Lung microvascular endothelial cell (primary cell): ENCODE results near the gene CD209. TPM values are rescaled to one million over a fixed set of nuclear protein-coding genes. Genes with fewer than 3 reads are reported as not detected.
A peak's percentile ranks its signal among the peaks of the same experiment; 100 is the strongest.
"Not testable (repeated sequence)": the region's sequence is repeated elsewhere in the genome, so short reads cannot be mapped to it uniquely, and the experiment has no call there.

Source experiments
- DNase-seq, 2 donors: peaks; one replicate each; pipeline versions ENCODE4 v3.0.0 to v3.0.0-alpha.2; 2010; ENCODE audit warnings: low read depth in 2 of 2
- total RNA-seq: library from RNA; depleted of rRNA; stranded (reverse); fragments of >200 nt; gene quantifications from 2 replicates; pipeline ENCODE4 v1.2.1, GENCODE V29; 2014

Gene CD209
- not detected in 2 replicates for total RNA-seq

DNA sequence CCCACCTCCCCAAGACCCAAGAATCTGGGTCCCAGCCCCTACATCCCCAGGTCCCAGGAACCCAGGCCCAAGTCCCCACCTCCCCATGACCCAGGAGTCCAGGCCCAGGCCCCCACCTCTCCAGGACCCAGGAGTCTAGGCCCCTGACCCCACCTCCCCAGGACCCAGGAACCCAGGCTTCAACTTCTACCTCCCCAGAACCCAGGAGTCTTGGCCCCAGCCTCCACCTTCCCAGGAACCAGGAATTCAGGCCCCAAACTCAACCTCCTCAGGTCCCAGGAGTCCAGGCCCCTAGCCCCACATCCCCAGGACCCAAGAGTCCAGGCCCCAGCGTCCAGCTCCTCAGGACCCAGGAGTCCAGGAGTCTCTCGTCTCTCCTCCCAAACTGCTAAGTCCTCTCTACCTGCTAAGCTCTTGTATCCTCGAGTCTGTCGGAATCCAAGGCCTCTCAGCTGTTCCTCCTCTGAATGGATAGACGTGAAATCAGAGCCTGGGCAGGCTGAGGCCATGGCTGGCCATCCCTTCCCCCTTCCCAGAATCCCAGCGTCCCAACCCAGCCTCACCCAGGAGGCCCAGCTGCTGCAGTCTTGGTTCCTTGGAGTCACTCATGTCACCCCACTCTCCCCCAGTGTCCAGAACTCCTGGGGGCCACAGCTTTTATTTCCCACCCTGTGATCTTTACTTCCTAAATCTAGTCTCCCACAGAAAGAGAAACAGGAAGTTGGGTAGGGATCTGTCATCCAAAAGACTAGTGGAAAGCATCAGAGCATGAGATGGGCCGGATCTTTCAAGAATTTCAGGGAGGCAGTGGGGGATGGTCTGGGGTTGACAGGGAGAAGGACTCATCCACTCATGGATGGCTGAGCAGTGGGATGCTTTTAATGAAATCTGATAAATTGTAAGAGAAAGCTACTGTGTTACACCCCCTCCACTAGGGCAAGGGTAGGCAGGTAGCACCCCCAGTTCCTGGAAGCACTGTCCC is at the start of gene CD209:
TSS of gene CD209 (minus strand) at position 632 of the 982 bp plus-strand sequence. CDS start at position 609, 23 bp downstream.
- DNase-seq: no peak

DNA sequence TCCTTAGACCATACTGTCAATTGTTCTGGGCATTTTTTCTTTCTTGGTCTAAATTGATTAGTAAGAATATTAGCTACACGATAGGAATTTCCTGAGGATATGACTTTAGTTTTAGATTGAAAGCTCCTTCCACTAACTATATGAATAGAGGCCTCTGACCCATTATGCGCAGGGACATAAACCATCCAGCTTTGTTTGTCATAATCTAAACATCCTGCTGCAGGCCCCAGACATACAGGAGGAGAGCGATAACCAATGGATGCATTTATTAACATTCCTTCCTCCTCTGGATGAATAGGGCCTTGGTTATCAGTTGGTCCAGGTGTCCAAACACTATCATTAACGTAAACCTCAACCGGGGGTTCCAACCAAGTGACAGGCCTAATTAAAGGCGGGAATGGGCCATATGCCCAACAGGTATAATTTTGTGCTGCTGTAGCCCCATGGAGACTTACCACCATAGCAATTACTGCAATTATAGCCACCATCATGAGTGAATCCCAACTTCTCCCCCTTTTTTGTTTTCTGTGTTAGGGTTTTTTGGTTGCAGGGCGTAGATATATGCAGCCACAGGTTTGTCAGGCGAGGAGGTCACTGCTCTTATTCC is 48.3 kb upstream of the CD209 start:
- peak; percentile 4 to 91 for DNase-seq

DNA sequence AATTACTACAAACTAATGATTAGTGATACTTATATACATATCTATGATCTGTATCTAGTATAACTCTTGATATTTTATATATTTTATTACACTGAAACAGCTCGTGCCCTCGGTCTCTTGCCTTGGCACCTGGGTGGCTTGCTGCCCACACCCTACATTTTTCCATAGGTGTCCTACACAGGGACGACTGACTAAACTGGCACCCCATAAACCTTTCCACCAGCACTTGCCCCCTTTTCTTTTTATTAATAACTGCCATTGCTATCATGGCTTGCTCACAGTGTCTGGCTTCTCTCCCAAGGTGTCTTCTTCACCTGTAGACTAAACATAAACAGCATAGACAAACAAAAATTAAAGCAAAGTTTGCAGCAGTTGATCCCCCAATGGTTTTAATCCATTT is 46.2 kb upstream of the CD209 start:
- no peak for DNase-seq

DNA sequence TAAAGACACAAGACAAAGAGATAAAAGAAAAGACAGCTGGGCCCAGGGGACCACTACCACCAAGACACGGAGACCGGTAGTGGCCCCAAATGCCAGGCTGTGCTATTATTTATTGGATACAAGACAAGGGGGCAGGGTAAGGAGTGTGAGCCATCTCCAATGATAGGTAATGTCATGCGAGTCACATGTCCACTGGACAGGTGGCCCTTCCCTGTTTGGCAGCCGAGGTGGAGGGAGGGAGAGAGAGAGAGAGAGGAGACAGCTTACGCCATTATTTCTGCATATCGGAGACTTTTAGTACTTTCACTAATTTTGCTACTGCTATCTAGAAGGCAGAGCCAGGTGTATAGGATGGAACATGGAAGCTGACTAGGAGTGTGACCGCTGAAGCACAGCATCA is 45.4 kb upstream of the CD209 start:
- DNase-seq: not testable (repeated sequence)

DNA sequence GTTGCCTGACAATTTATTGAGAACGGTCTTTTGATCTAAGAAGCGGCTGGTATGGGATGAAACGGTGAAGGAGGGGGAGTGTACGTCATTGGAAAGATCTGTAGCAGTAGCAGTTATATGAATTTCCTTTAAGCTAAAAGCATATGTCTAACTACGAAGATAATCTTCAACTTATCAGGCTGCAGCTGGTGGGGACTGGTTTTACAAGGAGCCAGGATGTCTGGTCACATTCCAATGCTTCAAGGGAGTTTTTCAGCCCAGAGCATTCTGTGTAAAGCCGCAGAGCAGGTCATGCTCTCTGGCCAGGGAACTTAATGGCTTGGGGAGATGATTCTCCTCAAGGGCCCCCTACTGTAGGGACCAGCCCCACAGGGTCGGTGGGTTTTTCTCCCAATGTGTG is 44.9 kb upstream of the CD209 start:
- DNase-seq: peak in 1 of 2 donors; percentile 15

- DNase-seq: no peak
These were observed 43.1 kb upstream of the CD209 start for GRCh38 chr19:7790416-7790815.

GRCh38 chr19:7789447-7789846 is 42.1 kb upstream of the CD209 start:
- no peak for DNase-seq

DNA sequence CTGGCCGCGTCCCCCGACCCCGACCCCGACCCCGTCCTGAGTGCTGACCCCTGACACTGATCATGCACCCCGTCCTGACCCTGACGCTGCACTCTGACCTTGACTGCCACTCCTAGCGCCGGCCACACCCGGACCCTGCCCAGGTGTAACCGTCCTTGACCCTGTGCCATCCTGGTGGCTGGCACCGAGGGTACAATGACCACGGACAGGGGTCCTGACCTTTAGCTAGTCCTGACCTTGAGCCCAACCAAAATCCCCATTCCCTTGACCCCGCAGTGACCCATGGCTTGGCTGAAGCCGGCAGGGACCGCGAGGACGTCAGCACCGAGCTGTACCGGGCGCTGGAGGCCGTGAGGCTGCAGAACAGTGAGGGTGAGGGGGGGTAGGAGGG is 41.6 kb upstream of the CD209 start:
- no peak for DNase-seq

DNA sequence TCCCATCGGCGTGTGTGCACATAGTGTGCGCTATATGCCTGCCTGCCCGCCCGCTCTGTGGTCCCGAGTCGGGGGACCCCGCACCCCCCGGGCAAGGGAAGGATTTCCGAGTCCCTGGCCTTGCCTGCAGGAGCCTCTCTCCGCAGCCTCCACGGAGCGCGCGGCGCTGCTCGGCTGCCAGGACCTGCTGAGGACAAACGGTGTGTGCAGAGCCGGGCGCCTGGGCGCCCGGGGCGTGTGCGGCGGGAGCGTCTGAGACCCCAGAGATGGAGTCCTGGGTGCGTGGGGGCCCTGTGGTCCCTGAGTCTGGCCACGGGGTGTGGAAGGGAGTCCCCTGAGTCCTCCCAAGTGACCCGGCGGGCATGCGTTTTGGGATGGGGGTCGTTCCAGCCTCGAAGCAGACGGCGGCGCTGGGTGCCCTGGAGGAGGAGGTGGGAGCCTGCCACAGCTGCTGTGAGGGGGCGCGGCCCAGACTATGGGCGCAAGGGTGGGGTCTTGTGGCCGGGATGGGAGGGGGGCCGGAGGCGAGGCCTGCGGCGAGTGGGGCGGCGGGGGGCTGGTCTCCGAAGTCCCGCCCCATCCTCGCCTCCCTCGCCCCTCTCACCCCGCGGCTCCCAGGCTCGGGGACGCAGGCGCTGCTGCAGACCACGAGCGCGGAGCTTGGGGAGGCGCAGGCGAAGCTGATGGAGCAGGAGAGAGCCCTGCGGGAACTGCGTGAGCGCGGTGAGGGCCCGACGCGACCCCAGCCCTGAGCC is 41.0 kb upstream of the CD209 start:
- DNase-seq: no peak

- DNase-seq: no peak
These were observed 40.4 kb upstream of the CD209 start for GRCh38 chr19:7787602-7788177.

DNA sequence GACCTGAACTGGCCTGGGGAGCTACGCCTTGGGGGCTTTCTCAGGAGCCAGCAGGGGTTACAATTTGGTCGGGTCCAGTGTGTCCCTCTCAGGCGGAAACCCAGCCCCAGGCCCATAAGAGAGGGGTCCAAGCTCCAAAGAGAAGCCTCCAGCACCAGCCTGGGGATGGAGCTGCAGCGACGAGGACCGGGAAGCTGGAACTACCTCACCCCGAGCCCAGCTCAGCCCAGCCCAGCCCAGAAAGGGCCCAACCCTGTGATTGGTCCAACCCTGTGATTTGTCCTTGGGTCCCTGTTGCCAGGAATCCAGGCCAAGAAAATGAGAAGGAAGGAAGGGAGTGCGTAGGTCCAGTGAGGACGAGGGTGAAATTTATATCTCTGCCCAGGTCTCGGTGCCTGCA is 39.8 kb upstream of the CD209 start:
- DNase-seq: no peak

- DNase-seq: no peak
These were observed 37.5 kb upstream of the CD209 start for GRCh38 chr19:7784856-7785255.

DNA sequence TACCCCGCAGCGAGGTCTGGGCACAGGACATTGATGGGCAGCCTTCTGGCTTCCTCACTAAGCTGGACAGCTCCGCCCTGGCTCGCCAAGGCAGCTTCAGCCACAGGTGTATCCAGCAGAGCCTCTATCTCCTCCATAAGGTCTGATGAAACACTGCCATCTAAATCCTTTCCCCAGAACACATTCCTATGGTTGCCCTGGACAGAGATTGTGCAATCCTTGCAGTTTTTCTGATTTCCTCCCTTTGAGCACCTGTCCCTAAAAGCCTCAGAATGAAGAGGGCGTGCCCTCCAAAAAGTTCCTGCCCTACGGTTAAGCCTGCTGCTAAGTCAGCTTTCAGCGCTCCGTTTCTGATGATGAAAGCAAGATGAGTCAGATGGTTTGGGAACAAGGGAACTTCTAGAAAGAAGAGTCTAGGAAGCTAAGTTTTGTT is 36.7 kb upstream of the CD209 start:
- DNase-seq: peak in 1 of 2 donors; percentile 25

DNA sequence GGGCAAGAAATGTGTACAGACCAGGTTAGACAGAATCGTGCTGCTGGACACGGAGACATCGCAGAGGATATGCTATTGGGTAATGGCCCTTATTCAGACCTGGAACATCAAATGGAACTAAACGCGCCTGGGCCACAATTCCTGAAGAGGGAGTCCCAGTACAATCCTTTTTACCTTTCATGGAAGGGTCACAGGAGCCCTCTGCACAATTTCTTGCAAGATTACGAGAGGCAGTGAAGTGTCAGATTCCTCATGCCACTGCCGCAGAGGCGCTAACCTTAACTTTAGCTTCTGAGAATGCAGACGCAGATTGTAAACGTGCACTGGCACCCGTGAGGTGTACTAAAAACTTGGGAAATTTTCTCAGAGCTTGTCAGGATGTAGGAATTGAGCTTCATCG is 33.8 kb upstream of the CD209 start:
- DNase-seq: no peak

DNA sequence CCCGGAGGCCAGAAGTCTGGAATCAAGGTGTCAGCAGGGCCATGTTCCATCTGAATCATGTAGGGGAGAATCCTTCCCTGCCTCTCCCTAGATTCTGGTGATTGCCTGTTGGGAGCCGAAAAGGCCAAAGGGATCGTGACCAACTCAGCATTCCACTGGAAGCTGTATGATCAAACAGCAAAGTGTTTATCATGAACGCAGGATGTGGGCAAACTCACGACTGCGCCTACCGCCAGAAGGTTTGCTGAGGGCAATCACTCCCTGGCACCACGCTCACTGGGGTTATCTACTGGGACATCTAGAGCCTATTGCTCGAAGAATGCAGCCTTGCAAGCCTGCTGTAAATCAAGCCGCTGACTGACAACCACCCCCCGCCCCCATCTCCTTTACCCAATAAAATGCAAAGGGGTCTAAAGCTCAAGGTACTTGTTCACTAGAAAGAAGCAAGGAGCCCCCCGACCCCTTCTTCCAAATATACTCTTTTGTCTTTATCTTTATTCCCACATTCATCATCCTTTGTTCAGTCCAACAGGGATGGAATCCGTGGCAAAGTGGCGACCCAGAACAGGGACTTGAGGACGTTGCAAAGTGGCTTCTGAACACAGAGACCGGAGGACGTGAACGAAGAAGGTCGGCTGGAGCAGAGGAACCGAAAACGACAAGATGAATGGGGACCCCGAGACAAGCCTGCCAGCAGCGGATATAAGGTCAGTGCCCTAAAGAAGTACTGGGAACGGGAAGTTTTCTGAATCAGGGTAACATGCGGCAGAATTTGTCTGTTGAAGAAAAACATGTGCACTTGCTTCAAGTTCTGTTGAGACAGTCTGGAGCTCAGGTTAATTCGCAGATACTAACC is 32.5 kb upstream of the CD209 start:
- DNase-seq: no peak

- DNase-seq: no peak
These were observed 30.7 kb upstream of the CD209 start for GRCh38 chr19:7778081-7778480.

- DNase-seq: no peak
These were observed 28.4 kb upstream of the CD209 start for GRCh38 chr19:7775761-7776160.

GRCh38 chr19:7773841-7774240 is 26.5 kb upstream of the CD209 start:
- no peak for DNase-seq

GRCh38 chr19:7772752-7773291 is 25.5 kb upstream of the CD209 start:
- no peak for DNase-seq

- no peak for DNase-seq
These were observed 23.7 kb upstream of the CD209 start for GRCh38 chr19:7771072-7771471.
